MG63 (cell line): Measurements from ENCODE around the gene CALM1. TPM values are rescaled to one million over a fixed set of nuclear protein-coding genes. Genes with fewer than 3 reads are reported as not detected.

Experiments
- DNase-seq: peaks from one replicate; pipeline ENCODE4 v3.0.0-alpha.2; 2020
- H3K27me3 ChIP-seq: fragments of 250-450 bp; sonication (Bioruptor Pico); 2 replicates; pipeline ENCODE4 v1.5.1; 2020; ENCODE audit warnings: mild to moderate bottlenecking, moderate library complexity
- H3K36me3 ChIP-seq: fragments of 250-450 bp; sonication (Bioruptor Pico); 2 replicates; pipeline ENCODE4 v1.5.1; 2020; ENCODE audit warnings: mild to moderate bottlenecking, moderate library complexity
- H3K4me3 ChIP-seq: fragments of 250-450 bp; sonication (Bioruptor Pico); 2 replicates; pipeline ENCODE4 v1.5.1; 2020; ENCODE audit warnings: mild to moderate bottlenecking, moderate library complexity
- H3K9me3 ChIP-seq: fragments of 250-450 bp; sonication (Bioruptor Pico); 2 replicates; pipeline ENCODE4 v1.5.1; 2020; ENCODE audit warnings: mild to moderate bottlenecking, moderate library complexity
- total RNA-seq: library from RNA; depleted of rRNA; stranded (reverse); fragments of >200 nt; shearing (Covaris generic); gene quantifications from 2 replicates; pipeline ENCODE4 v1.2.3, GENCODE V29; 2014; ENCODE audit warnings: low replicate concordance

CALM1 gene
- total RNA-seq, 1 experiment from 2014 or later, result 122 TPM

- Histone ChIP-seq H3K36me3 (no peaks in the 10 kb centered on the region), H3K4me3 (no peak overlapping the region), H3K9me3 (no peaks in the 10 kb centered on the region), H3K27me3 (no peaks in the 10 kb centered on the region)
- no peak for DNase-seq
Observed at GRCh38 chr14:90424075-90424474, 27.2 kb downstream of the CALM1 start.

DNA sequence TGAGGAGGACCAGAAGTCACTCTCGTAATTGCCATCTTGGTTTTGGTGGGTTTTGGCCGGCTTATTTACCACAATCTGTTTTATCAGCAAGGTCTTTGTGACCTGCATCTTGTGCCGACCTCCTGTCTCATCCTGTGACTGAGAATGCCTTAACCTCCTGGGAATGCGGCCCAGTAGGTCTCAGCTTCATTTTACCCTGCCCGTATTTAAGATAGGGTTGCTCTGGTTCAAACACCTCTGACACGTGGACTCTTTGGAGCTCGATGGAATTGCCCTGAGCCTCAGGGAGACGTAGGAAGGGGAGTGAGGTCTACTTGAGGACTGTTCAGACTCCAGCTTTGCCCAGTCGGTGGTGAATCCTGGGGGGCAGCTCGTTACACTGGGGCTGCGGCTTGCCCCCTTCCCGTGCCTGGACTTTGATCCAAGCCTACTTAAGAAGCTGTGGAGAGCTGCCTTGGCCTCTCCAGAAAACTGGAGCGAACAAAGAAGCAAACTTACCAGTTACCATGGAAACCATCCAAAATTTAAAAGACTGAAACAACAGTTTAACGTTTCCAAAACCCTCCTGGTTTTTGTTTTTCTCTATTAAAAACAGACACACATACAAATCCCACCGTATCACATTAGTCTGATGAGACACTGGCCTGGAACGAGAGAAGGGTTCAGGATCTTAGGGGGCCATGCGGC lies 28.0 kb downstream of the CALM1 start:
- no peaks in the 10 kb centered on the region for H3K9me3 ChIP-seq
- no peak overlapping the region for H3K4me3 ChIP-seq
- no peaks in the 10 kb centered on the region for H3K27me3 ChIP-seq
- no peaks in the 10 kb centered on the region for H3K36me3 ChIP-seq
- no peak for DNase-seq

DNA sequence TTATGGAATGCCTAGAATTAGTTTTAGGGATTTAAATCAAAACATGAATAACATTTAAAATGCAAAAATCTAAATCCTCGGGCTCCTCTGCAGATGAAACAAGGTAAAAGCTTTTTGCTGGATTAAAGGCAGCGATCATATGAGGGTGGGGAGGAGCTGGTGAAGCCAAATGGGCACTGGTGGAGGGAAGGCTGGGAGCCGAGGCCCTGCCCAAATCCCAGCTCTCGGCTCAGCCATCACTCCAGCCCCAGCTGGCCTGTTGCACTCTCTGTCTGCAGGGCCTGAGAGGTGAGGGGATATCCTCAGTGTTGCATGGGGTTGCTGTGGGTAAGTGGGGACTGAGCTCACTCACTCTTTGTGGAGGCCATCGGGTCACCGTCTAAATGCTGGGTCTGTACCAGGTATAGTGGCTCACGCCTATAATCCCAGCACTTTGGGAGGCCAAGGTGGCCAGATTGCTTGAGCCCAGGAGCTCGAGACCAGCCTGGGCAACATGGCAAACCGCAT lies 28.6 kb downstream of the CALM1 start:
- Histone ChIP-seq H3K27me3 (no peaks in the 10 kb centered on the region), H3K36me3 (no peaks in the 10 kb centered on the region), H3K9me3 (no peaks in the 10 kb centered on the region), H3K4me3 (no peak overlapping the region)
- DNase-seq, result no peak

GRCh38 chr14:90426031-90426540 lies 29.3 kb downstream of the CALM1 start:
- H3K9me3 ChIP-seq, result no peaks in the 10 kb centered on the region
- no peaks in the 10 kb centered on the region for H3K36me3 ChIP-seq
- H3K4me3 ChIP-seq, result no peak overlapping the region

DNA sequence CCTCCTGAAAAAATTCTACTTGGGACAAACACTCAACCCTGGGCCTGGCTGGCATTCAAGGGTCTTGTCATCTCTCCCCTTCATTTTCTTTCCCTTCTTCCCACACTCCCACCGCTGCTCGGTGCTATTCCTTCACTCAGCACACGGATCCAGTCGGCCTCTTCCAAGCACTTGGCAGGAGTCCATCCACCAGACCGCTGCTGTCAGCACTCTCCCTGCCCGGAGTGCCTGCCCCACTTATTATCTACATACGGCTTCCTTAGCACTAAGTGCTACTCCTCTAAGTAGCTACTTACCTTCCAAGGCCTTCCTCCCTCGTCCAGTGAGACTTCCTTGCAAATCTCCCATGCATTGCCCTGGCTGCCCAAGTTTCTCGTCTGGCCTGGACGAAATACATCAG lies 29.8 kb downstream of the CALM1 start:
- Histone ChIP-seq H3K4me3 (no peak overlapping the region), H3K36me3 (no peaks in the 10 kb centered on the region), H3K9me3 (no peaks in the 10 kb centered on the region), H3K27me3 (no peaks in the 10 kb centered on the region)
- DNase-seq, result no peak

More at GRCh38 chr14:90426031-90426540, 29.3 kb downstream of the CALM1 start:
- DNase-seq, result no peak
- no peaks in the 10 kb centered on the region for H3K27me3 ChIP-seq

DNA sequence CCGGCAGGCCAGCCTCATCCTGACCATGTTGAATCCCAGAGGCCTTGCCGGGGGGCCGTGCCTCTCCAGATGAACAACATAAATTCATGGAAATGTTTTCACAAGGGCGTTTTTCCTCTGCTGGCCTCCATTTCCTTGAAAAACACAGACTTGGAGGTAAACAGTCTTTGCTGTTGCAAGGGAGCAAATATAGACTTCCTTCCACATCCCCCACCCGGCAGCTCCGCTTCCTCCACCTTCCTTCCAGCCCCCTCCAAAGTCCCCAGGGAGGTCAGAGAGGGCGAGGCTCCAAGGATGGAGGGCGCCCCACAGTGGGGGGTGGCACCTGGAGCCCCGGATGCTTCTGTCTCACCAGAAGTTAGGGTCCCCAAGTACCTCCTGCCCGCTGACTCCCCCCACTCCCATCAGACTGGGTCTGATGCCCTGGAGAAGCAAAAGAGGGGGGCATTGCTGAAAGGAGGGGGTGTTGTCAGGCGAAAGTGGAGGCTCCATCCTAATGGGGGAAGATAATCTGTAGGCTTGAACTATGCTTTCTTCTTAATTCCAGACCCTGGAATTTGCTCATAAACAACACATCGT lies 31.1 kb downstream of the CALM1 start:
- H3K9me3 ChIP-seq, result no peaks in the 10 kb centered on the region
- H3K36me3 ChIP-seq, result no peaks in the 10 kb centered on the region
- no peaks in the 10 kb centered on the region for H3K27me3 ChIP-seq
- no peak for DNase-seq
- no peak overlapping the region for H3K4me3 ChIP-seq

GRCh38 chr14:90428676-90429075 lies 31.8 kb downstream of the CALM1 start:
- no peaks in the 10 kb centered on the region for H3K36me3 ChIP-seq
- H3K4me3 ChIP-seq, result no peak overlapping the region
- no peak for DNase-seq
- H3K9me3 ChIP-seq, result no peaks in the 10 kb centered on the region
- H3K27me3 ChIP-seq, result no peaks in the 10 kb centered on the region

- DNase-seq, result no peak
- Histone ChIP-seq H3K9me3 (no peaks in the 10 kb centered on the region), H3K27me3 (no peaks in the 10 kb centered on the region), H3K4me3 (no peak overlapping the region), H3K36me3 (no peaks in the 10 kb centered on the region)
Observed at GRCh38 chr14:90429236-90429635, 32.4 kb downstream of the CALM1 start.

DNA sequence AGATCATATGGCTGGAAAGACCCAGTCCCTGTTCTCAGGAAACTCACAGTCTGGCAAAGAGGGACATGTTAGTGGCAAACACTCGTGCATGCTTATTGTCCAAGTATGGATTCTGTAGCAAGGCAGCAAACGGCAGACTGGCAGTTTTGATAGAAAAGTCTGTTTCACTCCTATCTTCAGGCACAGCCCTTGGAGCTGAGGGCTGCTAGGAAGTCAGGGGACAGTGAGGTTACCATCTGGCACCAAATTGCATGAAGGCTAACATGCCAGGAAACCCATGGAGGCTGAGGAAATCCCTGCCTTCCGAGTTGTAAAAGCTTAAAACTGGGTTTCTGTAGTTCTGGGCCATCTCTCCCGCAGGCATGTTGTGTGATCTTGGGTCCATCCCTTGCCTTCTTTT lies 32.9 kb downstream of the CALM1 start:
- Histone ChIP-seq H3K36me3 (no peaks in the 10 kb centered on the region), H3K27me3 (no peaks in the 10 kb centered on the region), H3K4me3 (no peak overlapping the region), H3K9me3 (no peaks in the 10 kb centered on the region)
- no peak for DNase-seq

DNA sequence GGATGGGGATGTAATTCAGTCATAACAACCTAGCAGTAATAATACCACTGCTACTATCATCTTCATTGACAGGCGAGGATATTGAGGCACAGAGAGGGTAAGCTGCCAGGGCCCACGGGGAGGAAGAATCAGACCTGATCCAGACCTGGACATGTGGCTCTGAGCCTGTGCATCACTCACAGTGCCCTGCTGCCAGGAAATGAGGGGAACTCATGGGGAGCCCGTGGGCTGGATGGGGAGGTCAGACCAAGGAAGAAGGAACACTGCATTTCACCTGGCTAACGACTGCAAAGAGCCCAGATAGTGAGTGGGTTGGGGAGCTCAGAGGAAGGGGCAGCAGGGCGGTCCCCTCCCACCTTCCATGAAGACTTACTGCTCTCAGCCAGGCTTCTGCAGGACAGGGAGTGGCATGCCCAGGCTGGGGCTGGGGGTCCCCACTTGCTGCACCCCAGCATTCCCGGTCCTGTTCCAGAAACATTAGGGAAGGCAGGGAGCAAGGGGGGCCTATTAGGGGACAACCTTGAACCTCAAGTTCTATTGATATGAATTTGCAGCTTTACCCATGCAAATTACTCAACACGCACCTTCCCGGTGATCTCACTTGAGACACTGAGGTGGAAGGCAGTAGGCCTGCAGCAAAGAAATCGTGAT lies 37.7 kb downstream of the CALM1 start:
- DNase-seq, result no peak
- Histone ChIP-seq H3K9me3 (no peaks in the 10 kb centered on the region), H3K36me3 (no peaks in the 10 kb centered on the region), H3K4me3 (no peak overlapping the region), H3K27me3 (no peaks in the 10 kb centered on the region)

GRCh38 chr14:90438841-90439240 lies 42.0 kb downstream of the CALM1 start:
- H3K4me3 ChIP-seq, result no peak overlapping the region
- no peaks in the 10 kb centered on the region for H3K36me3 ChIP-seq
- DNase-seq, result no peak
- H3K27me3 ChIP-seq, result no peaks in the 10 kb centered on the region
- H3K9me3 ChIP-seq, result no peaks in the 10 kb centered on the region

DNA sequence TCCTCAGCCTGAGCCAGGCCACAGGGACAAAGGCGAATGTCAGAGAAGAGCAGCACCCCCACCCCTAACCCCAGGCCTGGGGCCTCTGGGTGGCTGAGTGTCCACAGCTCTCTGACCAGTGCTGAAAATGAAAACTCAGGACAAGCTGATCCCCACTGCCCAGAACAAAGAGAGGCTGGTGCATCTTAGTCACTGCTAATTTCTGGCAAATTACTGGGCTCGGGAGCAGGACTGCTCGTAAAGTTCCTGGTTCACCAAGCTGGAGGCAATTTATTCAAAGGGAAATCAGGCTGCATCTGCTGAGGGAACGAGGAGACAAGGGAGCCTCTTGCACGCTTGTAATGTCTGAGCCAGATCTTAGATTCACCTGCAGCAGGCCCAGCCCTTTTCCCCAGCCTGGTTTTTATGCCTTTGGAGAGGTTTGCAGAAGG lies 43.2 kb downstream of the CALM1 start:
- DNase-seq, result no peak
- Histone ChIP-seq H3K4me3 (no peak overlapping the region), H3K27me3 (no peaks in the 10 kb centered on the region), H3K9me3 (no peaks in the 10 kb centered on the region), H3K36me3 (no peaks in the 10 kb centered on the region)

DNA sequence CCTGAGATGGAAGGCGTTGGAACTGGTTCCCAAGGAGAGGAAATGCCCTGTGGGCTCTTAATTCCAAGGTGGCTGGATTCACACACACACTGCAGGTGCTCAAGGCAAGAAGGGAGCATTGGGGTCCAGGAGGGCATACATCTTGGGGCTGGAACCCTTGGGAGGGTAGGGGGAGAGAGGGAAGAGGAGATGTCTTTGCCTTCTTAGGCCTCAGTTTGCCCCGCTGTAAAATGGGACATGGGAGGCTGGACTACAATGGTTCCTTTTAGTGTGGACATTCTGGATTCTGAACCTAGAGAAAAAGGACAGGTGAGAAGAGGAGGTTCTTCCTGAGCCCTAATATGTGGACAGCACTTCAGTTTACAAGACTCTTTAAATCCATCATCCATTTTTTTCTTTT lies 43.8 kb downstream of the CALM1 start:
- no peaks in the 10 kb centered on the region for H3K36me3 ChIP-seq
- DNase-seq, result no peak
- H3K9me3 ChIP-seq, result no peaks in the 10 kb centered on the region
- no peaks in the 10 kb centered on the region for H3K27me3 ChIP-seq
- no peak overlapping the region for H3K4me3 ChIP-seq

- DNase-seq, result no peak
- Histone ChIP-seq H3K27me3 (no peaks in the 10 kb centered on the region), H3K36me3 (no peaks in the 10 kb centered on the region), H3K9me3 (peaks cover 2% of the 10 kb centered on the region; the same call in 1 of the 2 replicates), H3K4me3 (no peak overlapping the region)
Observed at GRCh38 chr14:90442388-90442787, 45.6 kb downstream of the CALM1 start.

- DNase-seq, result no peak
- Histone ChIP-seq H3K27me3 (no peaks in the 10 kb centered on the region), H3K4me3 (no peak overlapping the region), H3K9me3 (peaks cover 8% of the 10 kb centered on the region), H3K36me3 (no peaks in the 10 kb centered on the region)
Observed at GRCh38 chr14:90443161-90444076, 46.6 kb downstream of the CALM1 start.

- no peaks in the 10 kb centered on the region for H3K36me3 ChIP-seq
- H3K27me3 ChIP-seq, result no peaks in the 10 kb centered on the region
- H3K9me3 ChIP-seq, result peaks cover 8% of the 10 kb centered on the region
- H3K4me3 ChIP-seq, result no peak overlapping the region
- DNase-seq, result no peak
Observed at GRCh38 chr14:90444077-90444696, 47.4 kb downstream of the CALM1 start.
